ENCODE measurements around the gene SNX2. TPM values are rescaled to one million over a fixed set of nuclear protein-coding genes. Genes with fewer than 3 reads are reported as not detected.
A peak's percentile ranks its signal among the peaks of the same experiment; 100 is the strongest.
"Not testable (repeated sequence)": the region's sequence is repeated elsewhere in the genome, so short reads cannot be mapped to it uniquely, and the experiment has no call there.

The SNX2 gene
- total RNA-seq, 2 experiments from 2014 or later: 52.7 to 53.0 TPM

DNA sequence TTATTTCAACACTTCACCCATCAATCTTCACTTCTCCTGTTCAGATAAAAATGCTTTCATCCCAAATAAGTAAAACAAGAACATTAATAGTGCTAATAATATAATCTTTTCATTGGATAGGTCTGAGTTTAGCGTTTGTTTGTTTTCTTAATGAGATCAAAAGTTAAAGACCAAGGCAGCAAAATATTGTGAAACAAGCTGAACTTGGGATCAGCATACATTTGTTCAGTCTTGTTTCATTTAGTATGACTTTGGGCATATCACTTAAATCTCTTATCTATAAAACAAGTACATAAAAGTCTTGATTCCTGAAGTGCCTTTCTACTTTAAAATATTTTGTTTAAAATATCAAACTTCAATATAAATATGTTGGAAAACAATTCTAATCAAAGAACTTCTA, 57.1 kb downstream of the SNX2 start:
- ChIA-PET POLR2A (no interaction called here), CTCF (interaction anchor here (1.1 kb wide), 1 partner anchor 13 kb away, joined by 3 read pairs; the partner anchor contains the start of gene SNX24)
- H3K4me3 Mint-ChIP-seq: no peak overlapping the region
- H3K27me3 Mint-ChIP-seq: no peaks in the 10 kb centered on the region
- no peaks in the 10 kb centered on the region for H3K9me3 Mint-ChIP-seq
- H3K27ac Mint-ChIP-seq: no peak overlapping the region
- DNase-seq: no peak
- peaks cover 12% of the 10 kb centered on the region for H3K36me3 Mint-ChIP-seq (ENCODE audit: low read depth)
- H3K4me1 Mint-ChIP-seq: no peaks in the 10 kb centered on the region

DNA sequence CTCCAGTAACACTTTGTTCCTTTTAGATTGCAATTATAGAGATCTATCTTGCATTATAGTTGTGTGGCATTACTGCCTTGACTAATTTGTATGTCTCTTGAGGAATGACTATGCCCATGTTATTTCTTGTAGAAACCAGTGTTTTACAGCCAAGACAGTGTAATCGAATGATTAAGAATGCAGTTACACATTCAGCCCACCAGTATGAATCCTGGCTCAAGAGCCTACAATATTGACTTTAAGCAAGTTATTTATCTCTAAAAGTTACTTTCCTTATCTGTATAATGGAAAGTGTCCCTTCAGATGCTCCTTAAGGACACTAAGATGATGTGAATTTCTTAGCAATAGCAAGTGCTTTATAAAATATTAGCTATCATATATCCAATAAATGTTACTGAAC, 60.8 kb downstream of the SNX2 start:
- ChIA-PET POLR2A (interaction anchor here (1.0 kb wide), 1 partner anchor 9 kb away, joined by 3 read pairs; no protein-coding TSS in a partner anchor), CTCF (interaction anchor here (1.4 kb wide), 1 partner anchor 9 kb away, joined by 3 read pairs; the partner anchor contains the start of gene SNX24)
- peaks cover 4% of the 10 kb centered on the region for H3K4me1 Mint-ChIP-seq
- peaks cover 8% of the 10 kb centered on the region for H3K27me3 Mint-ChIP-seq
- no peak for DNase-seq
- H3K9me3 Mint-ChIP-seq: no peaks in the 10 kb centered on the region
- H3K27ac Mint-ChIP-seq: no peak overlapping the region
- no peaks in the 10 kb centered on the region for H3K36me3 Mint-ChIP-seq (ENCODE audit: low read depth)
- no peak overlapping the region for H3K4me3 Mint-ChIP-seq

DNA sequence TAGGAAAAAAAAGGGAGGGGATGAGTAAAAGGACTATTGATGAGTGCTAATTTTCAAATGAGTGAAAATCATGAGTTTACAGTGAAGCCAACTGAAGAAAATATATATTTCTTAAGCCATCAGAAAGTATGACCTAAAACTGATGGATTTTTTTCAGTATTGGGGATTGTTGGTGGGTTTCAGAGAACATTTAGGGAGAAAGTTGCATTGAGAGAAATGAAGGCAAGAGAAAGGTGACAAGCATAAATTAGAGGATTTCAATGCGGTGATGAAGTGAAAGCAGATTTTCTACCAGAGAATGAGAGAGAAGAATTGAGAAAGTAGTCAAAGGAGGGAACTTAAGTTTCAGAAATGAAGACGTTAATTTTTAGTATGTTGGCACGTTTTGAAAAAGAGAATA, 62.1 kb downstream of the SNX2 start:
- DNase-seq: no peak
- ChIA-PET POLR2A (no interaction called here), CTCF (no interaction called here)
- peaks cover 5% of the 10 kb centered on the region for H3K4me1 Mint-ChIP-seq
- H3K27ac Mint-ChIP-seq: no peak overlapping the region
- peaks cover 8% of the 10 kb centered on the region for H3K27me3 Mint-ChIP-seq
- H3K4me3 Mint-ChIP-seq: no peak overlapping the region
- H3K9me3 Mint-ChIP-seq: no peaks in the 10 kb centered on the region
- H3K36me3 Mint-ChIP-seq (ENCODE audit: low read depth): no peaks in the 10 kb centered on the region

DNA sequence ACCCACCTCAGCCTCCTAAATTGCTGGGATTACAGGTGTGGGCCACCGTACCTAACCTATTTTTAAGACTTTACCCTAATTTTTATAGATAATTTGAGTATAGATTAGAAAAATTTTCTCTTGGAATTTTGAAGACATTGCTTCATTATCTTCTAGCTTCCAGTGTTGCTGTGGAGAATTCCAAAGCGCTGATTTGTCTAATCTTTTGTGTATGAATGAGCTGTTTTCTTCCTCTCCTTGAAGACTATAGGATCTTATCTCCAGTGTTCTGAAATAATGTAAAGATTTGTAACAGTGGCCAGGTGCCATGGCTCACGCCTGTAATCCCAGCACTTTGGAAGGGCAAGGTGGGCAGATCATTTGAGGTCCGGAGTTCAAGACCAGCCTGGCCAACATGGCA, 64.9 kb downstream of the SNX2 start:
- H3K36me3 Mint-ChIP-seq (ENCODE audit: low read depth): no peaks in the 10 kb centered on the region
- ChIA-PET POLR2A (no interaction called here), CTCF (no interaction called here)
- no peak for DNase-seq
- no peaks in the 10 kb centered on the region for H3K9me3 Mint-ChIP-seq
- H3K27ac Mint-ChIP-seq: no peak overlapping the region
- H3K27me3 Mint-ChIP-seq: peaks cover 11% of the 10 kb centered on the region
- peaks cover 20% of the 10 kb centered on the region for H3K4me1 Mint-ChIP-seq
- no peak overlapping the region for H3K4me3 Mint-ChIP-seq

DNA sequence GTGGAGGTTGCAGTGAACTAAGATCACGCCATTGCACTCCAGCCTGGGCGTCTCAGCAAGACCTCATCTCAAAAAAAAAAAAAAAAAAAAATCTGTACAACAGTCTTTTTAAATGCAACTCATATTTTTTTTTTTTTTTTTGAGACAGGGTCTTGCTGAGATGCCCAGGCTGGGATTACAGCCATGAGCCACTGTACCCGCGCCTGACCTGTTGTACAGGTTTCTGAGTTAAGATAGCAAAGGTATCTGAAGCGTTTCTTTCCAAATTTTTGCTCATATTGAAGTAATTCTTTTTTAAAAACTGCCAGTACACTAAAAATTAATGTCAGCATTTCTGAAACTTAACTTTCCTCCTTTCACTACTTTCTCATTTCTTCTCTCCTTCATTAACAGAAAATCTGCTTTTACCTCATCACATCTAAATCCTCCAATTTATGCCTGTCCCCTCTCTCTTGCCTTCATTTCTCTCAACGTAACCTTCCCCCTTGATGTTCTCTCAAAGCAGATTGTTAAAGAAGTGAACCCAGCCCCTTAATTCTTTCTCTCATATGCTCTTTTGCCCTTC, 67.2 kb downstream of the SNX2 start:
- no peaks in the 10 kb centered on the region for H3K36me3 Mint-ChIP-seq (ENCODE audit: low read depth)
- peaks cover 11% of the 10 kb centered on the region for H3K27me3 Mint-ChIP-seq
- H3K9me3 Mint-ChIP-seq: no peaks in the 10 kb centered on the region
- CTCF ChIA-PET: no interaction called here
- no peak overlapping the region for H3K4me3 Mint-ChIP-seq
- H3K4me1 Mint-ChIP-seq: peaks cover 31% of the 10 kb centered on the region
- no peak for DNase-seq
- POLR2A ChIA-PET: no interaction called here
- no peak overlapping the region for H3K27ac Mint-ChIP-seq

DNA sequence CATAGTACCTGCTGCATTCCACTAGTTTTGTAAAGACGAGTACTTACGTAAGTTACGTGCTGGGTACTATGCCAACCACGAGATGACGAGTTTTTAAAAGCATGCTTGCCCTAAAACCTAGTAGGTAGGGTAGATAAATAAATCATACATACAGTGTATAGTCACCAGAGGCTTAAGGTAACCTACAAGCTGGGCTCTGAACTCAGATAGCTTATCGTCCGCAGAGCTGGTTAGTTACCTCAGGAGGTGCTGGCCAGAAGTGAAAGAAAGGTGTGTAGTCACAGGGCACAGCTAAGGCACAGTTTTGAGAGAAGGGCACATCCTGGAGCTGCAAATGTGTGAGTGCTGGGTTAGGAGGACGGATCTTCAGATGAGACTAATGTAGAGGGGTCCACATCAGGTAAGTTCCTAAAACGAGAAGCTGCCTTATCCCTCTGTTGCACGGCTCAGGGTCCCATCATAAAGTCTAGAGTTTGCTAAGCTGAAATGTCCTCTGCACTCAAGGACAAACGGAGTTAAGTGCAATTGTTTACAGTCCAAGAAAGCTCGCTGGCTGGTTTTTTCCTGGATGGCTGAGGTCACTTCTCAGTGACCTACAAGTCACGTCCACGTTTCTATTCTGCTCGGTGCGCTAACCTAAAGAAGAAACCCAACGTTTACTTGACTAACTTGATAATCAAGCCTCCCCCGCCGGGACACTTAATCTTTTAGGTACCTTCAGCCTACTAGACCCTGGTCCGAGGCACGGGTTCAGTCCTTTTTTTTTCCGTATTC, 69.4 kb downstream of the SNX2 start:
- ChIA-PET CTCF (interaction anchor here (0.8 to 2.7 kb wide), 5 partner anchors 9 to 579 kb away, joined by 3 to 21 read pairs (median 3); partner anchors contain the start of genes CEP120 and SNX2), POLR2A (interaction anchor here (0.7 to 3.6 kb wide), 8 partner anchors 8 to 667 kb away, joined by 3 to 39 read pairs (median 3); partner anchors contain the start of genes CEP120, CSNK1G3 and SNX2)
- Mint-ChIP-seq H3K4me1 (peaks cover 34% of the 10 kb centered on the region), H3K27ac (peak overlapping the region; percentile 28), H3K36me3 (ENCODE audit: low read depth) (no peaks in the 10 kb centered on the region), H3K27me3 (peaks cover 5% of the 10 kb centered on the region), H3K4me3 (peak overlapping the region; percentile 78), H3K9me3 (no peaks in the 10 kb centered on the region)
- peak; percentile 16 for DNase-seq

DNA sequence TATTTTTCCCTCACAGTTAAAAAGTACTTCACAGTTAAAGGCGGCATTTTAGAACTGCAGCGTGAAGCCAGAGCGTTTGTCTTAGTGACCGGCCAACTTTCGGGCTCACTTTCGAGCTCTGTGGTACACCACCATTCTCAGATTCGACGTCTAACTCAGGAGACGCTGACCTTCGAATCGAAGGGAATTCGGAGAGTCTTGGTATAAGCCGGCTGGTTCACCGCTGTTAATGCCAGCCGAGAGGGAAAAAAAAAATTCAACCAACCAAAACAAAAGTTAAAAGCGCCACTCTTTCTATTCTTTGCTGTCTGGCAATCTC, 70.0 kb downstream of the SNX2 start:
- peaks cover 38% of the 10 kb centered on the region for H3K4me1 Mint-ChIP-seq
- POLR2A ChIA-PET: interaction anchor here (0.7 to 3.6 kb wide), 9 partner anchors 9 to 667 kb away, joined by 3 to 39 read pairs (median 3); partner anchors contain the start of genes CEP120, CSNK1G3 and SNX2
- H3K27me3 Mint-ChIP-seq: peaks cover 5% of the 10 kb centered on the region
- H3K27ac Mint-ChIP-seq: peak overlapping the region; percentile 28
- CTCF ChIA-PET: interaction anchor here (0.8 to 2.7 kb wide), 5 partner anchors 9 to 578 kb away, joined by 3 to 21 read pairs (median 3); partner anchors contain the start of genes CEP120 and SNX2
- H3K4me3 Mint-ChIP-seq: peak overlapping the region; percentile 78
- no peaks in the 10 kb centered on the region for H3K36me3 Mint-ChIP-seq (ENCODE audit: low read depth)
- no peak for DNase-seq
- no peaks in the 10 kb centered on the region for H3K9me3 Mint-ChIP-seq

DNA sequence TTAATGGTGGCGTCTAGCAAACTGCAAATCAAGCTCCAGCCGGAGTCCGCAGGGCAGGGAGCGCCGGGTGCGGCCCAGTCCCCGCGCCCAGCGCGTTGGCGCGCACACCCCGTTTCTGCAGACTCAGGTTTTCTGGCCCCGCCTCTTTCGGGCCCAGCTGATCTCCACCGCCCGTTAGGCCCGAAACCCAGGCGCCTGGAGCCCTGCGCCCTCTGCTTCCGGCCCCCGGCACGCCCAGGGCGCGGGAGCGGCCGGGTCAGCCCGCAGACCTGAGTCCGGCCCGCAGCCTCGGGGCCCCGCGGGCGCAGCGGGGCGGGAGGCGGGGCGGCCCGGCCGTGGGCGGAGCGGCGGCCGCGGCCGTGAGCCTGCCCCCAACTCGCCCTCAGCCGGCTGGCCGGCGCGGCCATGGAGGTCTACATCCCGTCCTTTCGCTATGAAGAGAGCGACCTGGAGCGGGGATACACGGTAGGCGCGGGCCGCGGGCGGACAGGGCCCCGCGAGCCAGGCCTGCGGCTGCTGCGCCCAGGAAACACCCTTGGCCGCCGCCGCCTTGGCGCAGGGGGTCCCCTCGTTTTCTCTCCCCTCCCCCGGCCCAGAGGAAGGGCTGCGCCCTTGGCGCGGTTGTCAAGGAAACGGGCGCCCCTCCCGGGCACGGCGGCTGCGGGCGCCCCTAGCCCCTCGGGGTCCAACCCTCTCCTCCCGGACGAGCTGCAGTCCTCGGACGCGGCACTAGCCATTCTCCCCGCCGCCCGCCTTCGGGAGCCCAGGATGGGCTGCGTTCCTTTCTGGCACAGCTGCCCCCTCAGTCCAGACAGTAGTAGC, 70.6 kb downstream of the SNX2 start, which contains the start of gene SNX24:
Gene SNX24 (plus strand): TSS at position 385 of the 822 bp plus-strand sequence. CDS start 21 bp downstream, at position 406.
- H3K36me3 Mint-ChIP-seq (ENCODE audit: low read depth): no peaks in the 10 kb centered on the region
- peak within 1 kb of the TSS; percentile 28 for H3K27ac Mint-ChIP-seq
- peaks cover 3% of the 10 kb centered on the region for H3K27me3 Mint-ChIP-seq
- ChIA-PET CTCF (interaction anchor here (0.8 to 2.7 kb wide), 5 partner anchors 10 to 578 kb away, joined by 3 to 21 read pairs (median 3); partner anchors contain the start of genes CEP120 and SNX2), POLR2A (interaction anchor here (0.6 to 3.6 kb wide), 10 partner anchors 10 to 666 kb away, joined by 3 to 39 read pairs (median 3); partner anchors contain the start of genes CEP120, CSNK1G3 and SNX2)
- no peaks in the 10 kb centered on the region for H3K9me3 Mint-ChIP-seq
- peaks cover 36% of the 10 kb centered on the region for H3K4me1 Mint-ChIP-seq
- peak within 1 kb of the TSS; percentile 78 for H3K4me3 Mint-ChIP-seq
- DNase-seq: peak; percentile 82

DNA sequence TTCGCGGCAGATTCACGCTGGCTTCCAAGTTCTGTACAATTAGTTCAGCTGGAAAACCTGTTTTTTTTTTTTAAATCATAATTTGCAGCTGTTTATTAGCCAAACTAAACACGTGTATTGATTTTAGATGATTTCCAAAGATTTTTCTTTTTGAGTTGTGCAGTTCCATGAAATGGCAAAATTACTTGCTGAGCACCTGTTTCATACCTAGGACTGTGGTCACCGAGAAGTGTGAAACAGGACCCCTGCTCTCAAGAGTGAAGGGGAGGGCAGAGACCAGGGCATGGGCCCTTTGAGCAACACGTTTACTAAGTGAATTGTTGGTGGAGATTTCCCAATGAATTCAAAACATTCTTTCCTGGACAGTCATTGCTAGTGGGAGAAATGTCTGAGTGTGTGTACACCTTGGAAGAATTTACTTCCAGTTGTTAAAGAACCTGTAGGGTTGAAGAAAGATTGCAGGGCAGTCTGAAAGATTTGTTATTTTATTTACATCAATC, 71.2 kb downstream of the SNX2 start:
- Mint-ChIP-seq H3K4me1 (peaks cover 33% of the 10 kb centered on the region), H3K27ac (no peak overlapping the region), H3K9me3 (no peaks in the 10 kb centered on the region), H3K36me3 (ENCODE audit: low read depth) (no peaks in the 10 kb centered on the region), H3K27me3 (peaks cover 3% of the 10 kb centered on the region), H3K4me3 (peak overlapping the region; percentile 70)
- ChIA-PET POLR2A (interaction anchor here (0.6 to 3.6 kb wide), 4 partner anchors 30 to 648 kb away, joined by 3 to 39 read pairs (median 10); partner anchors contain the start of genes CEP120 and SNX2), CTCF (interaction anchor here (1.5 to 2.7 kb wide), 2 partner anchors 14 to 71 kb away, joined by 3 to 21 read pairs; partner anchors contain the start of gene SNX2)
- DNase-seq: no peak

DNA sequence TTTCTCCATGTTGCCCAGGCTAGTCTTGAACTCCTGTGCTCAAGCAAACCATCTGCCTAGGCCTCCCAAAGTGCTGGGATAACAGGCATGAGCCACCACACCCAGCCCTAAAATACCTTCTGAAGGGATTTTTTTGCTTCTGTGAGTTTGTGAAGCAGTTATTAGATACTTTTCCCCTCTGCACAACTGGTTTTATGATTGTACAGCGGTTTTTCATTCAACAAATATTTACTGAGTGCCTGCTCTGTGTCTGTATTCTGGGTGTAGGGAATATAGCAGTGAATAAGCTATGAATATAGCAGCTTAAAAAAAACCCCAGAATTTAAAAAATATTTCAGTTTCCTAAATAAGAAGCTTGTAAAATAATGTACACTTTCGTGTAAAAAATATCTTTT, 72.8 kb downstream of the SNX2 start:
- Mint-ChIP-seq H3K36me3 (ENCODE audit: low read depth) (no peaks in the 10 kb centered on the region), H3K4me3 (no peak overlapping the region)
- CTCF ChIA-PET: no interaction called here

DNA sequence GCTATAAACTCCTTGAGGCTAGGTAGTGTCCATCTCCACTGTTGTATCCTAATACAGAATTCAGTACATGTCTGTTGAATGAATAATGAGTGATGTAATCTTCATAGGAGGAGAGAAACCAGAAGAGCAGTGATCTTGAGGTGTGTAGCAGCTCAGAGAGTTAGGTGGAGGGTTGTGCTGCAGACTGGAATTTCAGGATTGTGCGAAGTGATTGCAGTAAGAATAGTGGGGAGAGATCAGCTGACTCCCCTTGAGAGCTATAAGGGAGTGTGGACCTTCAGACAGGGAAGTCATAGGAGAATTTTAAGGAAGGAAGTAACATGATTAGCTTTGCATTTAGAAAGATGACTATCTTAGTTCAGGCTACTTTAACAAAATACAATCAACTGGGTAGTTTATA, 74.9 kb downstream of the SNX2 start:
- Mint-ChIP-seq H3K27me3 (no peaks in the 10 kb centered on the region), H3K9me3 (no peaks in the 10 kb centered on the region), H3K36me3 (ENCODE audit: low read depth) (no peaks in the 10 kb centered on the region), H3K27ac (no peak overlapping the region), H3K4me3 (no peak overlapping the region), H3K4me1 (peaks cover 17% of the 10 kb centered on the region)
- POLR2A ChIA-PET: no interaction called here
- no peak for DNase-seq
- CTCF ChIA-PET: no interaction called here

More for the DNA sequence above, 72.8 kb downstream of the SNX2 start:
- H3K27ac Mint-ChIP-seq: no peak overlapping the region
- POLR2A ChIA-PET: no interaction called here
- DNase-seq: no peak
- peaks cover 31% of the 10 kb centered on the region for H3K4me1 Mint-ChIP-seq
- H3K9me3 Mint-ChIP-seq: no peaks in the 10 kb centered on the region
- H3K27me3 Mint-ChIP-seq: no peaks in the 10 kb centered on the region

DNA sequence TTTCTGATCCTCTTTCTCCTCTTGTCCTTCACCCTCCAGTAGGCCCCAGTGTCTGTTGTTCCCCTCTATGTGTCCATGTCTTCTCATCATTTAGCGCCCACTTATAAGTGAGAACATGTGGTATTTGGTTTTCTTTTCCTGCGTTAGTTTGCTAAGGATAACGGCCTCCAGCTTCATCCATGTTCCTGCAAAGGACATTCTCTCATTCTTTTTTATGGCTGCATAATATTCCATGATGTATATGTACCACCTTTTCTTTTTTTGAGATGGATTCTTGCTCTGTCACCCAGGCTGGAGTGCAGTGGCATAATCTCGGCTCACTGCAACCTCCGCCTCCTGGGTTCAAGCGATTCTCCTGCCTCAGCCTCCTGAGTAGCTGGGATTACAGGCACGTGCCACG, 82.7 kb downstream of the SNX2 start:
- not testable (repeated sequence) for H3K4me3 Mint-ChIP-seq

More for the DNA sequence above, 82.7 kb downstream of the SNX2 start:
- DNase-seq; H3K9me3 Mint-ChIP-seq; H3K36me3 Mint-ChIP-seq (ENCODE audit: low read depth); H3K27me3 Mint-ChIP-seq; H3K27ac Mint-ChIP-seq; H3K4me1 Mint-ChIP-seq: not testable (repeated sequence)
- ChIA-PET CTCF (interaction anchor here (0.6 kb wide), 1 partner anchor 184 kb away, joined by 3 read pairs; no protein-coding TSS in a partner anchor), POLR2A (interaction anchor here (1.4 kb wide), 1 partner anchor 12 kb away, joined by 3 read pairs; the partner anchor contains the start of gene SNX24)
